A673 (cell line): ENCODE measurements around the gene RGS14. TPM values are rescaled to one million over a fixed set of nuclear protein-coding genes. Genes with fewer than 3 reads are reported as not detected.

Experiments
- BruUV-seq: library from RNA; stranded (reverse); fragments of 400-500 nt; replicated peaks from 2 replicates; lab custom pipeline; 2021; lab: Mats Ljungman, UMichigan
- CTCF ChIA-PET: fragments of 300-600 bp; sonication (Branson Sonifier 250); formaldehyde crosslinking; loops from one replicate; lab custom pipeline; 2022; ENCODE audit warnings: antibody characterized with exemption; lab: Charles Lee
- POLR2A ChIA-PET: fragments of 300-600 bp; sonication (Branson Sonifier 250); formaldehyde crosslinking; loops from one replicate; lab custom pipeline; 2022; ENCODE audit warnings: antibody characterized with exemption; ENCODE audit not compliant: low non-redundant PET; lab: Charles Lee
- DNase-seq: peaks from one replicate; pipeline ENCODE4 v3.0.0-alpha.2; 2015; ENCODE audit warnings: low spot score
- H3K27ac ChIP-seq: fragments of 200-600 bp; sonication (generic); 2 replicates; pipeline ENCODE4 v1.5.1; 2016; ENCODE audit warnings: mixed run types, low read depth, mild to moderate bottlenecking, mixed read lengths, antibody characterized with exemption, low read length; ENCODE audit not compliant: poor library complexity, severe bottlenecking
- H3K27me3 ChIP-seq: fragments of 200-600 bp; sonication (generic); replicated peaks from 2 replicates; pipeline ENCODE4 v1.6.1; 2017; ENCODE audit warnings: mixed run types, low read depth, mild to moderate bottlenecking, mixed read lengths, antibody characterized with exemption, low read length; ENCODE audit not compliant: insufficient read depth, poor library complexity
- H3K36me3 ChIP-seq: fragments of 200-600 bp; sonication (generic); 2 replicates; pipeline ENCODE4 v1.6.1; 2016; ENCODE audit warnings: mixed run types, mild to moderate bottlenecking, mixed read lengths, antibody characterized with exemption, low read length; ENCODE audit not compliant: insufficient read depth, poor library complexity, severe bottlenecking
- H3K4me1 ChIP-seq: fragments of 200-600 bp; sonication (generic); 2 replicates; pipeline ENCODE4 v1.6.1; 2017; ENCODE audit warnings: mixed run types, mild to moderate bottlenecking, mixed read lengths, antibody characterized with exemption, low read length; ENCODE audit not compliant: insufficient read depth, poor library complexity, severe bottlenecking
- H3K4me3 ChIP-seq: fragments of 200-600 bp; sonication (generic); 2 replicates; pipeline ENCODE4 v1.5.1; 2016; ENCODE audit warnings: low read depth, mixed run types, mild to moderate bottlenecking, mixed read lengths, low read length; ENCODE audit not compliant: poor library complexity, severe bottlenecking
- H3K9me3 ChIP-seq: fragments of 200-600 bp; sonication (generic); 2 replicates; pipeline ENCODE4 v1.6.1; 2016; ENCODE audit warnings: mixed run types, low read depth, mild to moderate bottlenecking, mixed read lengths, antibody characterized with exemption, low read length; ENCODE audit not compliant: poor library complexity, severe bottlenecking
- CTCF ChIP-seq: fragments of 300-800, 200-600 bp; sonication (generic); conservative IDR thresholded peaks from 2 replicates; pipeline ENCODE4 v1.5.1; 2017; ENCODE audit warnings: low read depth, mild to moderate bottlenecking, antibody characterized with exemption, low read length, moderate library complexity, mixed read lengths
- EZH2 ChIP-seq: fragments of 200-600 bp; sonication (generic); IDR thresholded peaks from 2 replicates; pipeline ENCODE4 v1.6.1; 2017; ENCODE audit warnings: borderline replicate concordance, low read depth, mild to moderate bottlenecking, mixed read lengths, antibody characterized with exemption, low read length; ENCODE audit not compliant: poor library complexity, severe bottlenecking
- intact Hi-C: fragments of 100-400 bp; cut with micrococcal nuclease; formaldehyde crosslinking; loops from one replicate; pipeline ENCODE4 v1.10.0; 2022; ENCODE audit not compliant: unreplicated experiment
- total RNA-seq: library from RNA; stranded (reverse); gene quantifications from 2 replicates; pipeline ENCODE4 v1.2.3, GENCODE V29; 2021

The RGS14 gene
- total RNA-seq, 1 experiment from 2014 or later, result 3.1 TPM

GRCh38 chr5:177355162-177355867 lies 2.4 kb upstream of the RGS14 start:
- ChIA-PET POLR2A (no interaction called here), CTCF (interaction anchor here (0.7 kb wide), 1 partner anchor 10 kb away, joined by 3 read pairs; no protein-coding TSS in a partner anchor)
- Histone ChIP-seq H3K4me1 (peaks cover 4% of the 10 kb centered on the region), H3K4me3 (no peak overlapping the region), H3K9me3 (no peaks in the 10 kb centered on the region), H3K27ac (no peak overlapping the region), H3K27me3 (no peaks in the 10 kb centered on the region), H3K36me3 (no peaks in the 10 kb centered on the region)
- DNase-seq, result no peak
- TF ChIP-seq EZH2 (no peak), CTCF (no peak)
- intact Hi-C loops, result no loop called here
- BruUV-seq, result no TSS peak

GRCh38 chr5:177355868-177356168 lies 1.9 kb upstream of the RGS14 start:
- ChIA-PET CTCF (interaction anchor here (0.7 kb wide), 1 partner anchor 9 kb away, joined by 3 read pairs; no protein-coding TSS in a partner anchor), POLR2A (no interaction called here)
- BruUV-seq, result no TSS peak
- DNase-seq, result no peak
- Histone ChIP-seq H3K9me3 (no peaks in the 10 kb centered on the region), H3K4me3 (no peak overlapping the region), H3K36me3 (no peaks in the 10 kb centered on the region), H3K27me3 (no peaks in the 10 kb centered on the region), H3K27ac (no peak overlapping the region), H3K4me1 (peaks cover 4% of the 10 kb centered on the region)
- TF ChIP-seq EZH2, result no peak
- TF ChIP-seq CTCF, result no peak
- intact Hi-C loops, result no loop called here

- no peak overlapping the region for H3K27ac ChIP-seq
- no peaks in the 10 kb centered on the region for H3K36me3 ChIP-seq
- no TSS peak for BruUV-seq
- intact Hi-C loops, result no loop called here
- TF ChIP-seq EZH2 (no peak), CTCF (no peak)
- H3K4me3 ChIP-seq, result no peak overlapping the region
- ChIA-PET POLR2A (interaction anchor here (0.7 kb wide), 1 partner anchor 117 kb away, joined by 10 read pairs; no protein-coding TSS in a partner anchor), CTCF (no interaction called here)
- H3K4me1 ChIP-seq, result peaks cover 4% of the 10 kb centered on the region
- no peaks in the 10 kb centered on the region for H3K9me3 ChIP-seq
- no peak for DNase-seq
- no peaks in the 10 kb centered on the region for H3K27me3 ChIP-seq
Measured at GRCh38 chr5:177356746-177357145, 978 bp upstream of the RGS14 start.
